ENCODE data around the gene BLMH. TPM values are rescaled to one million over a fixed set of nuclear protein-coding genes. Genes with fewer than 3 reads are reported as not detected.

The BLMH gene
- total RNA-seq, 1 donor from 2014 or later: 36.2 TPM

DNA sequence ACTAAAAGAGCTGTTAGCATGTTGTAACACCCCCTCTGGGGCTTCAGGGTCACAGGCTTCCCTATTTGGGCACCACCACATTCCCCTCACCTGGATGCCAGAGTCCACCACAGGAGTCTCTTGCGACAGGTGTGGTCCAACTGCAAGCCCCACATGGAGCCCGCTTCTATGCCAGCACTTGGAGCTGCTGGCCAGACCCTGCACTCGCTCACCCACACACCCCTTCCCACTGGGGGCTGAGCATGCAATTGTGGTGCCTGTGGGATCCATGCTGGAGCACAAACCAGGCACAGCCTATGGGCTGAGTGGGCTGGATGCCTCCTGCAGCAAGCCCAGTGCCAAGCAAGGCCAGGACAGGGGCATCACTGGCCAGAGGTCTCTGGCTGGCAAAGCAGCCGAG lies 6.0 kb upstream of the BLMH start:
- Mint-ChIP-seq H3K27ac (ENCODE audit: unreplicated experiment) (no peak overlapping the region), H3K4me1 (ENCODE audit: low read depth, unreplicated experiment) (no peaks in the 10 kb centered on the region), H3K9me3 (ENCODE audit: unreplicated experiment) (no peaks in the 10 kb centered on the region), H3K36me3 (ENCODE audit: low read depth, unreplicated experiment) (no peaks in the 10 kb centered on the region), H3K4me3 (ENCODE audit: unreplicated experiment) (no peak overlapping the region), H3K27me3 (ENCODE audit: low read depth, unreplicated experiment) (peaks cover 13% of the 10 kb centered on the region)
- Histone ChIP-seq H3K36me3 (ENCODE audit: insufficient read depth, low read length) (no peaks in the 10 kb centered on the region), H2AFZ (ENCODE audit: low read depth, low read length) (no peak overlapping the region), H3K27me3 (ENCODE audit: insufficient read depth, low read length) (no peaks in the 10 kb centered on the region), H3K27ac (ENCODE audit: low read depth, low read length) (no peak overlapping the region), H3K9ac (ENCODE audit: low read length) (no peak overlapping the region), H3K4me2 (ENCODE audit: low read length) (no peak overlapping the region), H4K20me1 (ENCODE audit: insufficient read depth, low read length) (no peaks in the 10 kb centered on the region), H3K9me3 (ENCODE audit: insufficient read depth, low read depth, low read length) (no peaks in the 10 kb centered on the region), H3K4me3 (ENCODE audit: insufficient read depth, low read depth, low read length) (no peak overlapping the region), H3K79me2 (ENCODE audit: insufficient read depth, low read length) (no peaks in the 10 kb centered on the region), H3K4me1 (ENCODE audit: insufficient read depth, low read length) (no peaks in the 10 kb centered on the region)
- TF ChIP-seq, protein P1, sequence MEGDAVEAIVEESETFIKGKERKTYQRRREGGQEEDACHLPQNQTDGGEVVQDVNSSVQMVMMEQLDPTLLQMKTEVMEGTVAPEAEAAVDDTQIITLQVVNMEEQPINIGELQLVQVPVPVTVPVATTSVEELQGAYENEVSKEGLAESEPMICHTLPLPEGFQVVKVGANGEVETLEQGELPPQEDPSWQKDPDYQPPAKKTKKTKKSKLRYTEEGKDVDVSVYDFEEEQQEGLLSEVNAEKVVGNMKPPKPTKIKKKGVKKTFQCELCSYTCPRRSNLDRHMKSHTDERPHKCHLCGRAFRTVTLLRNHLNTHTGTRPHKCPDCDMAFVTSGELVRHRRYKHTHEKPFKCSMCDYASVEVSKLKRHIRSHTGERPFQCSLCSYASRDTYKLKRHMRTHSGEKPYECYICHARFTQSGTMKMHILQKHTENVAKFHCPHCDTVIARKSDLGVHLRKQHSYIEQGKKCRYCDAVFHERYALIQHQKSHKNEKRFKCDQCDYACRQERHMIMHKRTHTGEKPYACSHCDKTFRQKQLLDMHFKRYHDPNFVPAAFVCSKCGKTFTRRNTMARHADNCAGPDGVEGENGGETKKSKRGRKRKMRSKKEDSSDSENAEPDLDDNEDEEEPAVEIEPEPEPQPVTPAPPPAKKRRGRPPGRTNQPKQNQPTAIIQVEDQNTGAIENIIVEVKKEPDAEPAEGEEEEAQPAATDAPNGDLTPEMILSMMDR (IDR thresholded peaks at IDR 0.05; ENCODE audit: insufficient read depth, low read depth, low read length): no peak
- TF ChIP-seq EZH2 (IDR thresholded peaks at IDR 0.05; ENCODE audit: insufficient read depth, low read length): no peak
- FAIRE-seq: no peak
- DNase-seq (ENCODE audit: low read depth): no peak

DNA sequence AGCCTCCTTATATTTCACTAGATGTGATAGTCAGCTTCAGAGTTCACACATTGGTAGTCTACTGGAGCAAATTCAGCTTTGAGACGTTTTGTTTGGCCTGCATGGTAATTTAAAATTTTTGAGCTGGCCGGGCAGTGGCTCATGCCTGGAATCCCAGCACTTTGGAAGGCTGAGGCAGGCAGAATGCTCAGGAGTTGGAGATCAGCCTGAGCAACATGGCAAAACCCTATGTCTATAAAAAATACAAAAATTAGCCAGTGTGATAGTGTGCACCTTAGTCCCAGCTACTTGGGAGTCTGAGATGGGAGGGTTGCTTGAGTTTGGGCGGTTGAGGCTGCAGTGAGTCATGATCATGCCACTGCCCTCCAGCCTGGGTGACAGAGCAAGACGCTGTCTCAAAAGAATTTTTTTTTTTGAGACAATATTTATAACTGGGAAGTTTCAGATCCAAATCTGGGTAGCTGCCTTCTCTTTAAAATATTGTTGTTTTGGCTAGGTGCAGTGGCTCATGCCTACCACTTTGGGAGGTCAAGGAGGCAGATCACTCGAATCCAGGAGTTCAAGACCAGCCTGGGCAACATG lies 4.8 kb upstream of the BLMH start:
- FAIRE-seq (no peak), DNase-seq (ENCODE audit: low read depth) (no peak)
- Histone ChIP-seq H3K27ac (ENCODE audit: low read depth, low read length) (no peak overlapping the region), H3K4me2 (ENCODE audit: low read length) (no peak overlapping the region), H3K36me3 (ENCODE audit: insufficient read depth, low read length) (no peaks in the 10 kb centered on the region), H3K9me3 (ENCODE audit: insufficient read depth, low read depth, low read length) (no peaks in the 10 kb centered on the region), H3K27me3 (ENCODE audit: insufficient read depth, low read length) (no peaks in the 10 kb centered on the region), H3K9ac (ENCODE audit: low read length) (no peak overlapping the region), H4K20me1 (ENCODE audit: insufficient read depth, low read length) (no peaks in the 10 kb centered on the region), H3K79me2 (ENCODE audit: insufficient read depth, low read length) (no peaks in the 10 kb centered on the region), H3K4me3 (ENCODE audit: insufficient read depth, low read depth, low read length) (no peak overlapping the region), H2AFZ (ENCODE audit: low read depth, low read length) (no peak overlapping the region), H3K4me1 (ENCODE audit: insufficient read depth, low read length) (peaks cover 4% of the 10 kb centered on the region)
- Mint-ChIP-seq H3K27me3 (ENCODE audit: low read depth, unreplicated experiment) (peaks cover 13% of the 10 kb centered on the region), H3K27ac (ENCODE audit: unreplicated experiment) (no peak overlapping the region), H3K4me1 (ENCODE audit: low read depth, unreplicated experiment) (no peaks in the 10 kb centered on the region), H3K4me3 (ENCODE audit: unreplicated experiment) (no peak overlapping the region), H3K36me3 (ENCODE audit: low read depth, unreplicated experiment) (no peaks in the 10 kb centered on the region), H3K9me3 (ENCODE audit: unreplicated experiment) (no peaks in the 10 kb centered on the region)
- TF ChIP-seq, protein P1 (IDR thresholded peaks at IDR 0.05; ENCODE audit: insufficient read depth, low read depth, low read length): no peak
- no peak for TF ChIP-seq EZH2 (IDR thresholded peaks at IDR 0.05; ENCODE audit: insufficient read depth, low read length)

DNA sequence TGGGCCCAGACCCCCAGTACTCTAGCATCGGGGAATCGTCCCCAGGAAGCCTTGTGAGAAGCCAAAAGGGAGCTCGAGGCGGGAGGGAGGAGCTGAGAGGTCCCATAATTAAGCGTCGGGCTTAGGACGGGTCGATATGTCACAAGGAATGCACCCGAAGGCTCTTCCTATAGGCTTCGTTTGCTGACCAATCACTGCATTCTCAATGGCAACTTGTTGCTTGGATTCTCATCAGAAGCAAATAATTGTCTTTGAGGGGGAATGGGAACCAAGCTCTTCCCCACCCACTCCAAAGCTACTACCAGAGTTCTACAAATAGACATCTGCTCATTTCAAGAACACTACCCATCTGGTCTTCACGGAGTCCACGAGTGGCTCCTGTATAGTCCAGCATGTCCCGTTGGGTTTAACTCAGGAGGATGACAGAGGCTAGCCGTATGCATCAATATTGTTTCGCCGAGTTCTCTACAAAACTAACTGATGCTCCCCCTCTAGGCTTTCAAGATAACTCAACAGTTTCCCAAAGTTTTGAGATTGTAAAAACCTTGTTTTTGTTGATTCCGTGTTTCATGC lies 628 bp upstream of the BLMH start:
- no peaks in the 10 kb centered on the region for H3K36me3 Mint-ChIP-seq (ENCODE audit: low read depth, unreplicated experiment)
- peaks cover 8% of the 10 kb centered on the region for H3K36me3 ChIP-seq (ENCODE audit: insufficient read depth, low read length)
- H3K4me1 Mint-ChIP-seq (ENCODE audit: low read depth, unreplicated experiment): peaks cover 4% of the 10 kb centered on the region
- H4K20me1 ChIP-seq (ENCODE audit: insufficient read depth, low read length): peaks cover 12% of the 10 kb centered on the region
- H3K79me2 ChIP-seq (ENCODE audit: insufficient read depth, low read length): peaks cover 27% of the 10 kb centered on the region
- DNase-seq (ENCODE audit: low read depth) (peak; percentile 45), FAIRE-seq (no peak)
- no peaks in the 10 kb centered on the region for H3K9me3 Mint-ChIP-seq (ENCODE audit: unreplicated experiment)
- H3K27ac Mint-ChIP-seq (ENCODE audit: unreplicated experiment): no peak overlapping the region
- H3K9me3 ChIP-seq (ENCODE audit: insufficient read depth, low read depth, low read length): no peaks in the 10 kb centered on the region
- peaks cover 13% of the 10 kb centered on the region for H3K4me1 ChIP-seq (ENCODE audit: insufficient read depth, low read length)
- H3K4me3 Mint-ChIP-seq (ENCODE audit: unreplicated experiment): peak overlapping the region; percentile 71
- peak overlapping the region; percentile 90 for H3K4me3 ChIP-seq (ENCODE audit: insufficient read depth, low read depth, low read length)
- TF ChIP-seq, protein P1 (IDR thresholded peaks at IDR 0.05; ENCODE audit: insufficient read depth, low read depth, low read length): no peak
- TF ChIP-seq EZH2 (IDR thresholded peaks at IDR 0.05; ENCODE audit: insufficient read depth, low read length): no peak
- peak overlapping the region; percentile 90 for H3K9ac ChIP-seq (ENCODE audit: low read length)
- H3K27me3 Mint-ChIP-seq (ENCODE audit: low read depth, unreplicated experiment): peaks cover 8% of the 10 kb centered on the region
- peak overlapping the region; percentile 88 for H3K4me2 ChIP-seq (ENCODE audit: low read length)
- H2AFZ ChIP-seq (ENCODE audit: low read depth, low read length): peak overlapping the region; percentile 99
- H3K27ac ChIP-seq (ENCODE audit: low read depth, low read length): peak overlapping the region; percentile 61
- no peaks in the 10 kb centered on the region for H3K27me3 ChIP-seq (ENCODE audit: insufficient read depth, low read length)

Measured in astrocyte (in vitro differentiated cells and primary cell).